Neuronal stem cell (in vitro differentiated cells): Measurements from ENCODE around the gene TASP1.

Source experiments
- DNase-seq: peaks from one replicate; pipeline ENCODE4 v3.0.0-alpha.2; 2013; ENCODE audit warnings: low spot score
- H2AFZ ChIP-seq: one replicate; pipeline ENCODE4 v1.6.1; 2013; ENCODE audit warnings: mild to moderate bottlenecking, low read length, inconsistent platforms
- H2AK5ac ChIP-seq: 2 replicates; pipeline ENCODE4 v1.6.1; 2013; ENCODE audit warnings: low read depth, mild to moderate bottlenecking, inconsistent platforms, low read length, moderate library complexity, mixed read lengths
- H2BK120ac ChIP-seq: 2 replicates; pipeline ENCODE4 v1.6.1; 2013; ENCODE audit warnings: low read depth, mild to moderate bottlenecking, inconsistent platforms, low read length, moderate library complexity, mixed read lengths
- H2BK12ac ChIP-seq: one replicate; pipeline ENCODE4 v1.6.1; 2013; ENCODE audit warnings: low read length, inconsistent platforms
- H2BK15ac ChIP-seq: 2 replicates; pipeline ENCODE4 v1.6.1; 2013; ENCODE audit warnings: mild to moderate bottlenecking, low read length, inconsistent platforms, mixed read lengths
- H2BK5ac ChIP-seq: one replicate; pipeline ENCODE4 v1.6.1; 2013; ENCODE audit warnings: inconsistent platforms, mild to moderate bottlenecking, low read length, moderate library complexity
- H3K14ac ChIP-seq: one replicate; pipeline ENCODE4 v1.6.1; 2013; ENCODE audit warnings: low read length, inconsistent platforms
- H3K18ac ChIP-seq: 2 replicates; pipeline ENCODE4 v1.6.1; 2013; ENCODE audit warnings: low read length, inconsistent platforms
- H3K23ac ChIP-seq: 2 replicates; pipeline ENCODE4 v1.6.1; 2013; ENCODE audit warnings: low read depth, mild to moderate bottlenecking, mixed read lengths, low read length, inconsistent platforms; ENCODE audit not compliant: poor library complexity
- H3K27ac ChIP-seq: replicated peaks from 3 replicates; pipeline ENCODE4 v1.5.1; 2013; ENCODE audit warnings: low read length, inconsistent platforms
- H3K27me3 ChIP-seq, 3 experiments: 2 replicates each; pipeline ENCODE4 v1.6.1; 2013; ENCODE audit warnings: low read length in 3 of 3, mild to moderate bottlenecking in 2 of 3, inconsistent platforms in 1 of 3, low read depth in 1 of 3, mixed read lengths in 1 of 3, moderate library complexity in 1 of 3; ENCODE audit not compliant: control insufficient read depth in 3 of 3, insufficient read depth in 3 of 3
- H3K36me3 ChIP-seq, 2 donors: replicated peaks in 1 of 2; 2 replicates each; pipeline ENCODE4 v1.6.1; 2013; ENCODE audit warnings: low read length in 2 of 2; ENCODE audit not compliant: control insufficient read depth in 2 of 2, insufficient read depth in 2 of 2
- H3K4ac ChIP-seq: 2 replicates; pipeline ENCODE4 v1.6.1; 2013; ENCODE audit warnings: inconsistent platforms, mild to moderate bottlenecking, low read length, moderate library complexity
- H3K4me1 ChIP-seq, 2 donors: 1 replicate in 1 of 2; 2 replicates in 1 of 2; pipeline ENCODE4 v1.6.1; 2013; ENCODE audit warnings: low read length in 2 of 2, low read depth in 1 of 2; ENCODE audit not compliant: control insufficient read depth in 2 of 2, insufficient read depth in 1 of 2
- H3K4me2 ChIP-seq: one replicate; pipeline ENCODE4 v1.6.1; 2013; ENCODE audit warnings: mild to moderate bottlenecking, low read length, inconsistent platforms; ENCODE audit not compliant: insufficient read depth, poor library complexity, severe bottlenecking
- H3K4me3 ChIP-seq, 2 donors: 2 replicates each; pipeline ENCODE4 v1.5.1; 2013; ENCODE audit warnings: low read length in 2 of 2, mild to moderate bottlenecking in 2 of 2, inconsistent platforms in 1 of 2, moderate library complexity in 1 of 2
- H3K79me1 ChIP-seq: one replicate; pipeline ENCODE4 v1.6.1; 2013; ENCODE audit warnings: low read depth, mild to moderate bottlenecking, inconsistent platforms, low read length, moderate library complexity
- H3K9ac ChIP-seq: one replicate; pipeline ENCODE4 v1.6.1; 2013; ENCODE audit warnings: mild to moderate bottlenecking, low read depth, low read length, inconsistent platforms; ENCODE audit not compliant: poor library complexity
- H3K9me3 ChIP-seq, 2 donors: replicated peaks in 1 of 2; 2 replicates each; pipeline versions ENCODE3 to v1.6.1; 2013; ENCODE audit warnings: low read length in 2 of 2, mild to moderate bottlenecking in 2 of 2, inconsistent platforms in 1 of 2, low read depth in 1 of 2, mixed read lengths in 1 of 2, moderate library complexity in 1 of 2; ENCODE audit not compliant: control insufficient read depth in 2 of 2, insufficient read depth in 1 of 2
- H4K8ac ChIP-seq: one replicate; pipeline ENCODE4 v1.6.1; 2013; ENCODE audit warnings: low read depth, mild to moderate bottlenecking, inconsistent platforms, low read length, moderate library complexity
- H4K91ac ChIP-seq: one replicate; pipeline ENCODE4 v1.6.1; 2013; ENCODE audit warnings: low read length, low read depth, mild to moderate bottlenecking, inconsistent platforms; ENCODE audit not compliant: poor library complexity
- WGBS, 2 donors: extraction: QIAGEN DNeasy Blood & Tissue Kit; methylation state at CpG; one replicate each; pipeline ENCODE4 v1.1.7; 2013; ENCODE audit warnings: missing lambda C conversion rate in 2 of 2, mixed read lengths in 1 of 2; ENCODE audit not compliant: insufficient read length in 2 of 2, insufficient replicate concordance in 1 of 2; ENCODE audit errors: extremely low coverage in 2 of 2; 5-methylcytosine and 5-hydroxymethylcytosine counted together

TASP1 gene

DNA sequence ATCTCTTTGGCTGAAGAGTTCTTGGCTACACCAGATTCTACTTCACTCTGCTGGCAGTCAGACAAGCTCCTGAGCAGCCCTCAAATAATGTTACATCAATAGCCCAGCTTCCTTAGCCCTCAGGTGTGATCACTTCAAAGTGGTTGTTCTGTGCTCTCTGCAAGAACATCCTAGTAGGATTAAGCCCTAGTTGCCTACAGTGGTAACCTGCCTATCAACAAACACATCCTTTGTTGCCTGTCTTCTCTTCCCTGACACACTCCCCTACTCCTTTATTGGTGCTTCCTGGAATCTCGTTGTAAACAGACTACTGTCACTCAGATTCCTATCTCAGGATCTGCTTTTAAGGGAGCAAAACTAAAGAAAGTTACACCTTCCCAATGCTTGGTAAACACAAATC, 45.1 kb upstream of the TASP1 start:
- no peaks in the 10 kb centered on the region for H3K9me3 ChIP-seq
- no peak overlapping the region for H3K14ac ChIP-seq
- H2AK5ac ChIP-seq = no peak overlapping the region
- H3K4ac ChIP-seq = no peak overlapping the region
- no peak overlapping the region for H3K18ac ChIP-seq
- no peaks in the 10 kb centered on the region for H3K36me3 ChIP-seq
- no peak overlapping the region for H2BK12ac ChIP-seq
- no peak overlapping the region for H4K91ac ChIP-seq
- no peak overlapping the region for H3K27ac ChIP-seq
- H3K4me2 ChIP-seq = no peak overlapping the region
- no peak overlapping the region for H2BK120ac ChIP-seq
- no peak overlapping the region for H3K4me3 ChIP-seq
- H4K8ac ChIP-seq = no peak overlapping the region
- no peaks in the 10 kb centered on the region for H3K27me3 ChIP-seq
- no peak overlapping the region for H2BK15ac ChIP-seq
- DNase-seq = no peak
- H3K4me1 ChIP-seq = no peaks in the 10 kb centered on the region
- no peak overlapping the region for H2BK5ac ChIP-seq
- no peak overlapping the region for H2AFZ ChIP-seq
- no peaks in the 10 kb centered on the region for H3K79me1 ChIP-seq
- no CpG with 5 or more reads among the region's 1 CpG for WGBS, 2 donors
- H3K9ac ChIP-seq = no peak overlapping the region
- H3K23ac ChIP-seq = no peak overlapping the region

- Histone ChIP-seq H2BK12ac (no peak overlapping the region), H2BK120ac (no peak overlapping the region), H3K36me3 (no peaks in the 10 kb centered on the region), H3K4ac (no peak overlapping the region), H4K91ac (no peak overlapping the region), H2BK15ac (no peak overlapping the region), H2AFZ (no peak overlapping the region), H3K18ac (no peak overlapping the region), H2BK5ac (no peak overlapping the region), H3K4me3 (no peak overlapping the region), H3K9me3 (no peaks in the 10 kb centered on the region), H3K23ac (no peak overlapping the region), H3K14ac (no peak overlapping the region), H4K8ac (no peak overlapping the region), H2AK5ac (no peak overlapping the region), H3K4me2 (no peak overlapping the region), H3K9ac (no peak overlapping the region), H3K27me3 (no peaks in the 10 kb centered on the region), H3K27ac (no peak overlapping the region), H3K79me1 (no peaks in the 10 kb centered on the region), H3K4me1 (no peaks in the 10 kb centered on the region)
- no CpG with 5 or more reads among the region's 4 CpGs for WGBS, 2 donors
- DNase-seq = no peak
These were observed 42.8 kb upstream of the TASP1 start for GRCh38 chr20:13681248-13682125.

DNA sequence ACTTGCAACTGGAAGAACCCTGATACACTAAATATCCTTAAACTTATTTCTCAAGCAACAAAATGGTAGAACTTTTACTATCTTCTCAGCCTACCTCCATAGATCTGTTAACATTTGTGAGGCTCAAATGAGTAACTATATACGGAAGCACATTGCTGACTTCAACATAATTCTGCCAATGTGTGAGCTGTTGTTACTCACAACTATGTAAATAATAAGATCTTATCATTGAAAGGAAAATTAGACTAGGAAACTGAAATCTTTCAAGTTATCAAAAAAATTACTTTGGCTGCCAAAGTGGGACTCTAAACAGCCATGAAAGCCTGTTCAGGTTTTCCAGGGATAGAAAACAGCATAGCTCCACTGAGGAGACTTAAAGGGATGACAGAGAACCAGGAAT, 40.2 kb upstream of the TASP1 start:
- Histone ChIP-seq H3K4me3 (no peak overlapping the region), H3K27me3 (no peaks in the 10 kb centered on the region), H3K4me1 (peaks cover 0 to 2% of the 10 kb centered on the region in 2 donors), H3K23ac (no peak overlapping the region), H3K4ac (no peak overlapping the region), H3K14ac (no peak overlapping the region), H4K8ac (no peak overlapping the region), H2BK5ac (no peak overlapping the region), H3K9me3 (no peaks in the 10 kb centered on the region), H2BK12ac (no peak overlapping the region), H2BK120ac (no peak overlapping the region), H3K4me2 (no peak overlapping the region), H2AK5ac (no peak overlapping the region), H2AFZ (no peak overlapping the region), H3K27ac (no peak overlapping the region), H3K36me3 (no peaks in the 10 kb centered on the region), H4K91ac (no peak overlapping the region), H3K18ac (no peak overlapping the region), H2BK15ac (no peak overlapping the region), H3K79me1 (no peaks in the 10 kb centered on the region), H3K9ac (no peak overlapping the region)
- no peak for DNase-seq
- whole genome bisulfite sequencing, 2 donors = no CpG with 5 or more reads among the region's 1 CpG

GRCh38 chr20:13677241-13677640, 38.5 kb upstream of the TASP1 start:
- H2BK120ac ChIP-seq = no peak overlapping the region
- no peak overlapping the region for H3K23ac ChIP-seq
- no peak overlapping the region for H3K18ac ChIP-seq
- no peak overlapping the region for H2BK12ac ChIP-seq
- H3K14ac ChIP-seq = no peak overlapping the region
- H3K4me2 ChIP-seq = no peak overlapping the region
- no peak overlapping the region for H4K91ac ChIP-seq
- H3K36me3 ChIP-seq = no peaks in the 10 kb centered on the region
- WGBS, 2 donors = no CpG with 5 or more reads among the region's 4 CpGs
- H3K4ac ChIP-seq = no peak overlapping the region
- no peak overlapping the region for H2BK5ac ChIP-seq
- no peak overlapping the region for H4K8ac ChIP-seq
- H3K4me3 ChIP-seq = no peak overlapping the region
- H2AK5ac ChIP-seq = no peak overlapping the region
- no peak overlapping the region for H3K9ac ChIP-seq
- H2BK15ac ChIP-seq = no peak overlapping the region
- H2AFZ ChIP-seq = no peak overlapping the region
- no peaks in the 10 kb centered on the region for H3K79me1 ChIP-seq
- DNase-seq = no peak
- peaks cover 0 to 2% of the 10 kb centered on the region in 2 donors for H3K4me1 ChIP-seq
- H3K9me3 ChIP-seq = no peaks in the 10 kb centered on the region
- no peak overlapping the region for H3K27ac ChIP-seq
- no peaks in the 10 kb centered on the region for H3K27me3 ChIP-seq
